HG02678 (cell line): ENCODE measurements around the gene MCL1.

ENCODE experiments used
- ATAC-seq: cut with Tn5 transposase; IDR thresholded peaks from one replicate; pipeline ENCODE4 v1.9.1; 2021; ENCODE audit warnings: mild to moderate bottlenecking, moderate library complexity; ENCODE audit not compliant: unreplicated experiment

Gene MCL1

DNA sequence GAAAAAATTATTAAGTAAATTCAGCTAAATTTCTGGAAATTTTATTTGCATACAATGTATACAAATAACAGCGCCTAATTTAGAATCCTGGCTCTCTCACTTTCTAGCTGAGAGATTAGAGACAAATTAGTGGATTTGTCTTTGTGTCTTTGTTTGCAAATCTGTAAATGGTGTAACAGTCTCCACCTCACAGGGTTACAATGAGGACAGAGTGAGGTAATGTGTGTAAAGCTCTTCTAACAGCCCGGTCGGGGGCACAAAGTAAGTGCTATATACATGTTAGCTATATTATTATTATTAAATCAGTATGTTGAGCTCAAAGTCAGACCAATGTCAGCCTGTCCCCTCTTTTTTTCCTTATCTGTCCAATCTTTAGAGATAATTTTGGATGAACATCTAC, 35.2 kb downstream of the MCL1 start:
- no peak for ATAC-seq

DNA sequence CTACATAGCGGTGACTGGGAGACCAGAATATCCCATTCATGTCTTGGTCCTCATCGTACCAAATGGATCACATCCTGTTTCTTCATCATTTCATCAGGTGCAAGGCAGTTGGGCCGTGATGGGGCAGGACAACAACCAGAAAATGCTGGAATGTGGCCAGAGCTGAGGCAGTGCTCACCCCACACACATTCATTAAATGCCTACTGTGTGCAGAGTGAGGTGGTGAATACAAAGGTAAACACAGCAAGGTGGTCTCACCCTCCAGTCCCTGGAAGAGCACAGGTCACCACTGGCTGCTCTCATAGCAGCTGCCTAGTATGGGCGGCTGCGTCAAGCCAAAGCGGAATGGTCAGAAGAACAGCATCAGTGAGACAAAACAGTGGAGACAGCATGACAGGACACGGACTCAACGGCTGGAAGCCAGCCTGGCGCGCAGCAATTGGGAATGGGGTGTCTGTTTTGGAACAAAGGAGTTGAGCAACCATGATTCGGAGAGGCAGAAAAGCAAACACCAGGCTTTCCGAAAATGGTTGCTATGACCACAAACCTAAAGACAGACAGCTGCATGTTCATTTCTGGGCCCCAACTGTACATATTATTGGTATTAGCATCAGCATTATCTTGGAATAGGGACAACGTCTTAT, 35.8 kb downstream of the MCL1 start:
- ATAC-seq: no peak

DNA sequence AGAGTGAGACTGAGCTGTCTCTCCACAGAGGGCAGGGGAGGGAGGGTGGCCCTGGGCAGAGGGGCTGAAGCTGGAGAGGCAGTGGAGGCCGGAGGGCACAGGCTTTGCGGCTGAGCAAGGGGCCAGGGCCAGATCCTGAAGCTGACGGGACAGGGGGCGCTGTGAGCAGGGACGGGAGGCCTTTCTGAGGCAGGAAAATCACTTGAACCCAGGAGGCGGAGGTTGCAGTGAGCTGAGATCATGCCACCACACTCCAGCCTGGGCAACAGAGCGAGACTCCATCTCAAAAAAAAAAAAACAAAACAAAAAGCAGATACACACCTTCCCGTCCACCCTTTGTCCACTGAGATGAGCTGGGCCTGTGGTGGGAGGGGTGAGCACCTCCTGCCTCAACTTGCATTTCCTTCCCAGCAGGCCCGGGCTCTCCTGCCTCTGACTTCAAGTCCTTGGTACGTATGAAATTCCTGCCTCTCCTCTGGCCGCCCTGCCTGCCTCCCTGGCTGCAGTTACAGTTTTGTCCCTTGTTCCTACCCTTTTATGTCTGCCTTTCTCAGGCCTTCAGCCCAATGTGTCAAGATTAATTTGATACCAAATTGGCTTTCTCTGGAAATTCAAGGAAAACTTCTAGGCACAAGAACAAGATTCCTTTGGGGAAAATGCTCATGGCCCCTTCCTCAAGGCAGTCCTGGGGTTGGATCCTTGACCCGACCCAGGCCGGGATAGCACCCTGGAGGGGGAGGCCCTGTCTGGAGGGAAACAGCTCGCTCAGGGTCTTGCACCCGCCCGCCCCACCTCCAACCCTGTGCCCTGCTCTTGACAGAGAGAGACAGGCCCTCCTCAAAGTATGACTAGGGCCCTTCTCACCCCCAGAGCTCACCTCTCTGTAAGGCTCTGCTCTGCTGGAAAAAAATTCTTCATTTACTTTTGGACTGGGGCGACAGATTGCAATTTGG, 41.4 kb downstream of the MCL1 start:
- ATAC-seq: no peak

DNA sequence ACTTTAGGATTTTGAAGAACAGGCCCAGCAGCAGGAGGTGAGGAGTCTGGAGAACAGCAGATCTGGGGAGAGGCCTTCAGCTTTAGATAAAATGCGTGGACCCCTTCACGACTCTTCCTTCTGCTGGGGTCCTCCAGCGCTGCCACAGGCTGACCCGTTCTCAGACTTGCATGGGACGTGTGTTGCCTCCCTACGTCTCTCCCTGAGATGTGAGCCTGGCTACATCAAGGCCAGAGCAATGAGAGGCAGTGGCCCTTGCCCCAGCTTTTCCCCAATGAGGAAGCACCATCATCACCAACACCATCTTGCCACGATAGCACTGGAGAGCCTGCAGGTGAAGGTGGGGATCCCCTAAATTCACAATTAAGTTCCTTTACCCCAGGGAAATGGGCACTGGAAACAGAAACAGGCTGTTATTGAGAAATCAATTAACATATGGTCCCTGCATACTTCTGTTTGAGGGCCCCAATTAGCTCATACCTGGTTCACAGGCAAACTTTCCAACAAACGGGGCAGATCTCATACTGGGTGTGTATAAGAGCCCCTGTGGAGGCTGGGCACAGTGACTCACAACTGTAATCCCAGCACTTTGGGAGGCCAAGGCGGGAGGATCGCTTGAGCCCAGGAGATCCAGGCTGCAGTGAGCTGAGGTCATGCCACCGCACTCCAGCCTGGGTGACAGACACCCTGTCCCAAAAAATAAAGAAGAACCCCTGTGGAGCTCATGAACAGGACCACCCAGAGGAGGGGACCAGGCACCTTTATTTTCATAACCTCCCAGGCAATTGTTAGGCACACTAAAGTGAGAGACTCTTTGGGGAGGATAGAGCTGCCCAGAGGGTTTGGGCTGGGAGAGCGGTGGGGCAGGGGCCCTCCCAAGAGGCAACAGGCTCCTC, 42.3 kb downstream of the MCL1 start:
- ATAC-seq: no peak

DNA sequence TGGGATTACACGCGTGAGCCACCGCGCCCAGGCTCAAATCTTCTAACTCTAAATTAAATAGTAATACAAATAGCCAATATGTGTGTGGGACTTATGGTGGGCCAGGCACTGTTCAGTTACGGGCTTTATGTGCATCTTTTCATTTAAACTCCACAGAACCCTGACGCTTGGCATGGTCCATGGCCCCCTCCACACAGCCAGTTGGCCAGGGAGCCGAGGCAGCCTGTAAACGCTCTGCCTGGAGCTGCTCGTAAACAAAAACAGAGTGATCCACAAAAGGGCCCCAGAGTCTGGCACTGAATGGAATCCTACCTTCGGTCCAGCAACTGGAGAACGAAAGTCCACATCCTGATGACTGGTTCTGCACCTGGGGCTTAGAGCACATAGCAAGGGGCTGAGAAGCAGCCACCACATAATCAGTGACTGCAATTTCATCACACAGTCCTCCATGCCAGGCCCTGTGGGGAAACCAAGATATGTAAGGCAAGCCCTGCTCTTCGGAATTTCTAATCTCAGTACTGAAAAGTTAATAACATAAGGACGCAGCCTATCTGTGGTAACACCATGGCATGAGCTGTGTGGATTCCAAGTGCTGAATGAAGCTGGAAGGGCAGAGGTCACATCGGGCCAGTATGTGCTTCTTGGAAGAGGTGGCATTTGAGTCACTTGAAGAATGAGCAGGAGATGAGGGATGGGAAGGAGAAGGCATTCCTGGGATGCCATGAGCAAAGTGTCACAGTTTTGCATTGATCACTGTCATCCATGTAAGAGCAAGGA, 43.7 kb downstream of the MCL1 start:
- no peak for ATAC-seq

DNA sequence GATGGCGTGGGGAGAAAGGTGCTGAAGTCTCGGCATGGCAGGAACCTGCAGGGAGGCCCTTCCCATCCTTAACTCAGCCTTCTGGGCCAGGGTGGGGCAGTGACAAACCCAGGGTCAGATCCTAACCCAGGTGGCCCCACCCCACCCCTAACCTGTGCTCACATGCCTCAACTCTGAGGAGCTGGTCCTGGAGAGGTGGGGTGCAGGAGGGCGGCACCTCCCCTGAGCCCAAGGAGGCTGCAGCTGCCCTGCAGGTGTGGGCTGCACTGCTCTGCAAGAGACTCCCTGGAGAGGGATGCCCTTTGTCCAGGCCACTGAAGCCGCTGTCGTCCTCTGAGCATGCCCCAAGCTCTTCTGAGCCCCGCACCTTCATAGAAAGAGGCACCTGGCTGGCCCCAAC, 45.4 kb downstream of the MCL1 start:
- no peak for ATAC-seq

DNA sequence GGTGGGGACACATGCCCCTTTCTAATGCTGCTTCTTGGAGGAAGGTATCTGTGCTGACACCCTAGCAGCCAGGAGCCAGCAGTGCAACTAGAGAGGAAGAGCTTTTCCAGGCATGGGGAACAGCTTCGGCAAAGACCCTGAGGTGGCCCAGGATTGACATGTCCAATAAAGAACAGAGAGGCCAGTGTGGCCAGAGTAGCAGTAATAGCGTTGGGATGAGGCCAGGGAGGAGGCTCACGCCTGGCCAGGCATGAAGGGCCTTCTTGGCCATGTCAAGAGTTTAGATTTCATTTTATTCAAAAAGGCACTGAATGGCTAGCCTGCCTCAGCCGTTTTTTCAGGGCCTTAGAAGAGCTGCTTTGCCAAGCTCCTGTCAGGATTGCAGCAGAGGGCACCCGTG, 46.5 kb downstream of the MCL1 start:
- ATAC-seq: no peak

DNA sequence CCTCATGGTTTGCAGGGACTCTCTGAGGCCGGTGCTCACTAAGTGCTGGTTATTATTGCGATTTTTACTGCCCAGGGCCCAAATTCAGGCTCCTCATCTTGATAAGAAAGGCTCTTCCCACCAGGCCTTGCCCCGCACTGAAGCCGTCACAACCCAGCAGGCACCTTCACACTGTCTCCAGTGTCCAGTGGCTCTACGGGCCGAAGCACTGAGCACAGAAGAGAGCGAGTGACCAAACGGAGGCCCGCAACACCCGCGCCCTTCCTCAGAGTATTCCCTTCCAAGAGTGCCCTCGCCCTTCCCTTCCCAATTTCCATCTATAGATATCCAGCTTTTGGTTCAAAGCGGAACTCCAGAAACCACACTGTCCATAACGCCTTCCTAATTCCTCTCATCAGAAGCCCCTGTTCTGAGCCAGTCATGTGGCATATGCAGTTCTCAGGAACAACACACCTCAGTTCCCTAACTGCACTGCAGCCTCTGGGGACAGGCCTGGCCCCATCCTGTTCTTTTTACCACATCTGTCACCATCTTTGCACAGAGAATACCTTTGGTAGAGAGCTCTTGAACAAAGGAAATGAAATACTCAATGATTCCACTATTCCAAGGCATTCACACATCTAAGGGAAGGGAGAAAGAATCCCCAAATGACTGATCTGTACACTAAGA, 48.8 kb downstream of the MCL1 start:
- ATAC-seq: no peak

DNA sequence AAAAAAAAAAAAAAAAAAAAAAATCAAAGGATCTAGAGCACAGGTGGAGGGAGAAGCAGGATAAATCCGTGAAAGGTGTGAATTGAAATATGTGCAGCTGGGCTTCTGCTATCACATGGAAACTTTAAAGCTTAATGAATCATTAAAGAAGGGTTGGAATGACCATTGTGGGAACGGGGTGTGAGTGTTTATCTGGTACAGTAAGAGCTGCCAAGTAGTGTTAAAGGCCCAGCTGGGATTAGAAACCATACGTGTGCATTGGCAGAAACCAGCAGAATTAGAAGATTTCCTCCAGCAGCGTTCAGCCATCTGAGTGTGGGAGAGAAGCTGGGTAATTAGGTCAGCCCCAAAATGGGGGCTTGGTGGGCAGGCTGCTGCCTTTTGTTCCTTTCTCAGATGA, 50.4 kb downstream of the MCL1 start:
- no peak for ATAC-seq

DNA sequence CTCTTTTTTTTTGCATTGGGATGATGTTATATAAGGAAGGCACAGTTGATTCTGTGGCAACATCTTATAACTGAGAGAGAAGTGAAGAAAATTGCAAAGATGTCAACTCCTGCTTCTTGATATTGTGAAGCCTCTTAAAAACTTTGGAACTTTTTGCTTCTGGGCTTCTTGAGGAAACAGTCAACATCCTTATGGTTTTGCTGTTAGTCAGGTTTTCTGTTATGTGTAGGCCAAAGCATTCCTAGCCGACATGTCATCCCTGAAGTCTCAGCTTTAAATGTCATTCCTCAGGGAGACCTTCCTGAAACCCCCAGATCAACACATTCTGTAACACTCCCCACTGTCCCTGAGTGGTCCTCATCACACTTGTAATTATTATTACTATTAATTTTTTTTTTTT, 51.2 kb downstream of the MCL1 start:
- ATAC-seq: no peak

DNA sequence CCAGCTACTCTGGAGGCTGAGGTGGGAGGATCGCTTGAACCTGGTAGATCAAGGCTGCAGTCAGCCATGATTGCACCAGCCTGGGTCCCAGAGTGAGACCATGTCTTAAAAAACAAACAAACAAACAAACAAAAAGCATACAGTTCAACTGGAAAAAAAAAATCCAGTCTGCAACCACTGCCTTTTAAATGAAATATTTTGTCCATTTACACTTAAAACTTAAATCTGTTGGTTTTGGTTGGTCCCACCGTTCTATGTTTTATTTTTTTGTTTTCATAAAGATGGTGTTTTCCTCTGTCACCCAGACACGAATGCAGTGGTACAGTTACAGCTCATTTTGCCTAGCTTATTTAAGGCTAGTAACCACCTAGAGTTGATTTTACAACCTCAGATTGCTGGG, 54.1 kb downstream of the MCL1 start:
- ATAC-seq: no peak
